Measurements from ENCODE around the gene ANKRD34A.
A peak's percentile ranks its signal among the peaks of the same experiment; 100 is the strongest.

ANKRD34A gene

DNA sequence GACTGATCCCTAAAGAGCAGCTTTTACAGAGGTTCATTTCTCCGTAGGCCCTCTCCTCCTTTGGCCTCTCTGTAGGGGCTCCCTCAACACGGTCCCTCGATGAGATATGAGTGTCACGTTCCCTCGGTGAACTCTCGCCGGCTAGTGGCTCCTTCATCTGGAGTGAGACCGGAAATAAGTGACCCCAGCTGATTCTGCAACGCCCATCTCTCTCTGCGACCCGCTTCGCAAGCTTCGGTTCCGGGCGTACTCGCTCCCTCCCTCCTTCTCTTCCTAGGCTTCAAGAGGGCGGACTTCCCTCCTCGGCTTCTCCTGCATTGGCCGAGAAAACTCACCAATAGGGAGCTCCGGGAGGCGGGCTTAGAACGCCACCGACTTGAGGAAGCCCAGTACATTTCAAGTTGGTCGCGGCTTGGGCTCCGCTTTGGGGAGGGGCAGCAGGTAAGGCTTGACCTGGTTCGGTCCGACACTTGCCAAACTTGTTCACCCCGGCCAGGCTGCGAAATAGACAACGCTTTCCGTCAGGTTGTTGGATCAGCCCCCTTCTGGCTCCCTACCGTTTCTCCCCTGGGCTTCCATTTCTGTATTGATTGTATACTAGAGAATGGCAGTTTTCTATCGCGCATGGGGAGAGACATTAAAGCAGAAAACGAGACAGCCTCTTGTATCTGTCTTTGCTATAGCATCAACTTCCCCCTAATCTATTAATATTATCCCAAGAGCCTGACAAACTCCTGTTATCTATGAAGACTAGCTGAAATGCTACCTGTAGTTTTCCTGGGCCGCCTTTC is at the start of gene ANKRD34A, which contains the start of gene POLR3GL:
TSS of gene ANKRD34A (minus strand) at position 248 of the 791 bp plus-strand sequence. CDS start 2,816 bp downstream, outside the sequence.
TSS of gene POLR3GL (plus strand) at position 363 of the 791 bp plus-strand sequence. CDS start 10,176 bp downstream, outside the sequence.
- DNase-seq (ENCODE audit: low read depth in 4 of 4, low spot score in 1 of 4): peak; percentile 57 to 90 (median 74)

DNA sequence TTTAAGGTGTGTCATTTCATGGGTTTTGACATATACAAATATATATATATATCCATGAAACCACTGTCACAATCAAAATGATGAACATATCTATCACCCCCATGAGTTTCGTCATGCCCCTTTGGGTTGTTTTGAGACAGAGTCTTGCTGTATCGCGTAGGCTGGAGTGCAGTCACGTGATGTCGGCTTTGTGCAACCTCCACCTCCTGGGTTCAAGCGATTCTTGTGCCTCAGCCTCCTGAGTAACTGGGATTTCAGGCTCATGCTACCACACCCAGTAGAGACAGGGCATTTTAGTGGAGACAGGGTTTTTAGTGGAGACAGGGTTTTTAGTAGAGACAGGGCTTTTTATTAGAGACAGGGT is 49.2 kb upstream of the ANKRD34A start:
- DNase-seq (ENCODE audit: low read depth in 4 of 4, low spot score in 1 of 4): no peak

DNA sequence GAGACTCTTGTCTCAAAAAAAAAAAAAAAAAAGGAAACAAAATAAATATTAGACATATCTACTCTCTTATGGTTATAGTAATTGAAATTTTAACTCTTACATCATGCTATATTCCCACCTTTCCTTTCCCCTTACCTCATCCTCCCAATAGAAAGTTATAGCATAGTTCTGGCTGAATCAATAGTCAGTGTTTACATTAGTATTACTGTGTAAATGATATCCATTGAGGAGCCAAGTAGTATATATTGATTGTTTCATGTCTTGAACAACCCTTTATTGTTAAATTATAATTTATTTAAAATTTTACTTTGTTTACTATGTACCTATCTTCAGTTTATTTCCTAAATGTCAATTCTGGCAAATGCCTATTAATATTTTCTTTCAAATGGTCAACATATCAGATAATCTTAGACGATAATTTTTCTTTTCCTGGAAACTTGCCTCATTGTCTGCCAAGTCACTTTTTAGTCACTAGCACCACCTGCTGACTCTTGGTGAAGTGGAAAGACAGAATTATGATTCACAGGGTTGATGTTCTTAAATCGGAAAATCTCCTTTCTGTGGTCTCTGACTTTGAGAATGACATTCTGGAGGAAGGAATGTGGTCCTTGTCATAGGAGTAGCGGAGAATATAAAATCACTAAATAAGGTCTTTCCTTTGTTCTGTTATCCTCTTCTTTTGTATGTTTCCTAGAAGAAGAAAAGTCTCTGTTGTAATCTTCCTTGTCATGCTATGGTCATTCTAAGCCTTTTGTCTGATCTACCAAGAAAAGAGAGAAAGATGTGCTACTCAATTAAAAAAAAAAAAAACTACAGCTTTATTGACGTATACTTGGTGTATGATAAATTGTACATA is 48.6 kb upstream of the ANKRD34A start:
- DNase-seq (ENCODE audit: low read depth in 4 of 4, low spot score in 1 of 4): no peak

DNA sequence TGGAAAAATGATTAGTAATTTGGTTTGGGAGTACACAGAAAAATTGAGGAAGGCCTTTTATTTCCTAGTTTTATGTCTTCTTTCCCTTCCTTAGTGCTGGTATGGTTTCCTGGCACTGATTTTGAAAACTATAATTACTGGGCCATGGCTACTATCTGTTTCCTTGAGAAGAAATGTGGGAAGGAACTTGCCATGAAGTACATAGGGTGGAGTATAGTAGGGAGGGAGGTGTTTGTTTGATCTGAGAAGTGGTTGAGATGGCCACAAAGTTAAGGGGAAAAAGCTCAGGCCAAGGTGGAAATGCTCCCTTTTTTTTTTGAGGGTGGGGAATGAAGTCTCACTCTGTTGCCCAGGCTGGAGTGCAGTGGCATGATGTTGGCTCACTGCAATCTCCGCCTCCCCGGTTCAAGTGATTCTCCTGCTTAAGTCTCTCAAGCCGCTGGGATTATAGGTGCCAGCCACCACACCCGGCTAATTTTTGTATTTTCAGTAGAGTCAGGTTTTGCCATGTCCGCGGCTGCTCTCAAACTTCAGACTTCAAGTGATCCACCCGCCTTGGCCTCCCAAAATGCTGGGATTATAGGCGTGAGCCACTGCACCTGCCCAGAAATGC is 45.9 kb upstream of the ANKRD34A start:
- DNase-seq (ENCODE audit: low read depth in 4 of 4, low spot score in 1 of 4): no peak

GRCh38 chr1:146007489-146008133 is 43.2 kb upstream of the ANKRD34A start:
- DNase-seq (ENCODE audit: low read depth in 4 of 4, low spot score in 1 of 4): no peak

GRCh38 chr1:146001709-146002108 is 37.3 kb upstream of the ANKRD34A start:
- DNase-seq (ENCODE audit: low read depth in 4 of 4, low spot score in 1 of 4): no peak

DNA sequence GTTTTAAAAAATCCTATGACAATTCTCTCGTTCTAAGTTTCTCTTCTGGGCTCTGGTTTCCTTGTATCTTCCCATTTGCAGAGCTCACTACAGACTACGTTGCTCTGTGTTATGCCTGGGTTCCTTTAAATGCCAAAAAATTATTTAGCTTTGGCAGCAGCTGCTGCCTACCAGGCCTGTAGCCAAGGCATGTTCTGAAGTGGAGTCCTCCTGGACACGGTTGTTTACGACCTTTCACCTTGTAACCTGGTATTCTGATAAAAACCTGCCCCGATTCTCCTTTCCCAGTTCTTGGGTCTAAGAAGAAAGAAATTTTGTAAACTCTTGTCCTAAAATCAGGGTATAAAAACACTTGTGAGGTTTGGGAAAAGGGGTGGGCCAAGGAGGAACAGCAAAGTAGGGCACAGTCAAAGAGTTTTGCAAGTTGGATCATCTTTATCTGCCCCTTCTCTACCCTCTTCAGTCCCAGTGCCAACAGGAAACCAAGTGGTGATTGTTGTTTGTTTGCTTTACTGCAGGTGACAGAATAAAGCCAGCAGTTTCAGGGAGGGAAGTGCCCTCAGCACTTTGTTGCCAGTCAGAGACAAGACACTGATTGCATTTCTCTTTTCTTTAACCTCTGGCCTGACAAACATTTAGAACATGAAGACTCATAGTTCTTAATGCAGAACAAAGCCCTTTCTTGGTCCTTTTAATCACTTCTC is 35.1 kb upstream of the ANKRD34A start:
- no peak for DNase-seq (ENCODE audit: low read depth in 4 of 4, low spot score in 1 of 4)

DNA sequence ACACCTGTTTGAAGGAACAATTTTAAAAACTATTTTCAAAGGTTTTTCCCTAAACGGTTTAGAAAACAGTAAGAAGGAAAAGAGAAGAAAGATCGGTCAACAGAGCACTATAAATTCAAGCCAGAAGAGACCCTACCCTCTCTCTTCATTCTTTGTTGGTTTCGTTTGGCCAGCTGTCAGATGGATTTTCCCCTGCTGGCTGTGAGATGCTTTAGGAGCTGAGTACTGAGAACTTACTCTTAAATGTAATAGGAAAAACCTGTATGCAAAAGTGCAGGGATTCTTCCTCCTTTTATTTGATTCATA is 33.3 kb upstream of the ANKRD34A start:
- no peak for DNase-seq (ENCODE audit: low read depth in 4 of 4, low spot score in 1 of 4)

DNA sequence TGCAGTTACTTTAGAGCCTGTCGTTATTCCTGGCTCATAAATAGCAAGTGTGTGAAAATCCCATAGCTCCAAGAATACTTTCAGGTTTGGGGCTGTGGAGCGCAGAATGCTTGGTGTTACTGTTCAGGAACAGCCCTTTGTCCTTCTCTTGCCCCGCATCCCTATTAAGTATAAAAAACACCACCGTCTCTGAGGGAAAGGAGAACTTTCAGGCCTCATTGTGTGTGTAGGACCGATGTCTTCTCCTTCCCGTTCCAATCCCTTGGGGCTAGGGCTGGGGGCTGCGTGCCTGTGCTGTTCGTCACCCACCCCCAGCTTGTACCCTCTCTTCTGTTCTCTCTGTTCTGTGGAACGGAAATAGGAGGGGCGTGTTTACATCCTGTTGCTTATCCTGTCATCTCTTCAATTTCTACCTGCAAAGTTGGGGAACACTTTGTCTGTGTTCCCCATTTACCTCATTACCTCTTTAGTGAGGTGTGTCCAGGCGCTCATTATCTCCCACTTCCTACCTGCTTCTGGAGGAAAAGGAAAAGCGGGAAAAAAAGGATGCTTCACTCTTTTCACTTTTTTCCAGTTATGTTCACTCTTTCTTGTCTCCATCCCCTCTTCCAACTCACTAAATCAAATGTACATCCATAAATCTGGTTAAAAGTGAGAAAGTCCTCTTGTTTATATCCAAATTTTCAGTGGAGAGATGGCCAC is 32.8 kb upstream of the ANKRD34A start:
- DNase-seq (ENCODE audit: low read depth in 4 of 4, low spot score in 1 of 4): no peak

DNA sequence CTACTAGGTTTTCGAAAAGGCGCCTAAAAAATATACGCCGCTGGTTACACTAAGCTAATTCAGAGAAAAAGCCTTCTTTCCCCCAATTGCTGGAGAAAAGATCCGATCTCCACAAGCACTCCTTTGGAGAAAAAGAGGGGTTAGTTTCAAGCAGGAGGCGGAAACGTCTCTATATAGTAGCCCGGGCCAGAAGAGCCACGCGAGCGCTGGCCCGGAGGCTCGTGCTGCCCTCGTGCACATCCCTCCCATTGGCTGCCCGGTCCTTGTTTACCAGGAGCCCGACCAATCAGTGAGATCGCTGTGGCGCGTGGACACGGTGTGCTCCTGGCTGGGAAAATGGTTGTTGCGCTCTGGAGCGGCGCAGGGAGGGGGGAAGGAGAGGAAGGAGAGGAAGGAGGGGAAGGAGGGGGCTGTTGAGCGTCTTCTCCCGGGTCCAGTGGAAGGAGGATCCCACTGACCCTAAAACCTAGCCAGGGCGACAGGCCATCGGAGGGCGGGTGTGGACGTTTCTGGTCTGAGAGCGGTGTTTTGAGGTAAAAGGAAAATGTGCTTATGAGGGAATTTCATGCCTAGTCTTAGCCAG is 32.1 kb upstream of the ANKRD34A start, which contains the start of gene TXNIP:
TSS of gene TXNIP (minus strand) at position 147 of the 583 bp plus-strand sequence. CDS start 313 bp downstream, outside the sequence.
- DNase-seq (ENCODE audit: low read depth in 4 of 4, low spot score in 1 of 4): peak; percentile 77 to 89 (median 86)

DNA sequence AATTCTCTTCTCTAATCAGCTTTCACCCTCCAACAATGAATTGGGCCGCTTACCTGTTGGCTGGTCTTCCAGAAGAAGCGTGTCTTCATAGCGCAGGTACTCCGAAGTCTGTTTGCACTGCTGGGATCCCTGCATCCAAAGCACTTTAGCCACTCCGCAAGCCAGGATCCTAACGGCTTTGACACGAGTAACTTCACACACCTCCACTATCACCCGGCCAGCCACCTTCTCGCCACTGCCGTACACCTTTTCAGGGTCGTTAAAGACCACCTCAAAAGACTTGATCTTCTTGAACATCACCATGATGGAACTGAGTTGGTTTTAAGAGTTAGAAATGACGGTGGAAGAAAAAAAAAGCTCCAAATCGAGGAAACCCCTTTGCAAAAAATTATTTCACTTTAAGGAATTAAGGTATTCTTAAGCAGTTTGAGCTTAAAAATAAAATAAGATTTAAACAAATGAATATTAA is 31.6 kb upstream of the ANKRD34A start:
- DNase-seq (ENCODE audit: low read depth in 4 of 4, low spot score in 1 of 4): no peak

- DNase-seq (ENCODE audit: low read depth in 4 of 4, low spot score in 1 of 4): no peak
Observed at GRCh38 chr1:145995148-145995881, 30.9 kb upstream of the ANKRD34A start.

- DNase-seq (ENCODE audit: low read depth in 4 of 4, low spot score in 1 of 4): no peak
Observed at GRCh38 chr1:145994391-145995120, 30.2 kb upstream of the ANKRD34A start.

DNA sequence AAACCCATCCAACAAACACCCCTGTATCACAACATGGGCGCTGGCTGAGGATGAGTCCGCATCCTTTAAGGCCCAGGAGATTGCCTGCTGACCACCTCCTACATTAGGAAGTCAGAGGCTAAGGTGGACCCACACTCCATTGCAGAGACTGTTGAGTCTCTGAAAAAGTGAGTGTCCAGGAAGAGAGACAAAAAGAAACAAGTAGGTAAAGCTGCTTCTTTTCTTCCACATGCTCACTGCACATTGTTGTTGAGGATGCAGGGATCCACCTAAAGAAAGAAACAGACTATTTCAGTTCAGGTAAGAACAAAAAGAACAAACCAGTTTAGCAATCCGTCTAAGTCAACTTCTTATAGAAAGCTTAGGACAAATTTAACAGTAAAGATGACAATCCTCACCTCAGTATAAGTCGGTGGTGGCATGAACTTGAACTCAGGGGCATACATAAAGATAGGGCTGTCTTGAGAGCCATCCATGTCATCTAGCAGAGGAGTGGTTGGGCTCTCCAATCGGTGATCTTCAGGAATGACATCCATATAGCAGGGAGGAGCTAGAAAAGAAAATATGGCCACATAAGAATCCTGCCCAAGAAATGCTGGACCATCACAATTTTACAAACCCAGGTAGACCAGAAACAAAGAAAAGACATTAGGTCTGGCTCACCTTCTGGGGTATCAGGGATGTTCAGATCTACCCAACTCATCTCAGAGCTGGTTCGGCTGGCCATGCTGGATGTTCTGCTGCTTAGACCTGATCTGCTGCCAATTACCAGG is 29.4 kb upstream of the ANKRD34A start:
- no peak for DNase-seq (ENCODE audit: low read depth in 4 of 4, low spot score in 1 of 4)

DNA sequence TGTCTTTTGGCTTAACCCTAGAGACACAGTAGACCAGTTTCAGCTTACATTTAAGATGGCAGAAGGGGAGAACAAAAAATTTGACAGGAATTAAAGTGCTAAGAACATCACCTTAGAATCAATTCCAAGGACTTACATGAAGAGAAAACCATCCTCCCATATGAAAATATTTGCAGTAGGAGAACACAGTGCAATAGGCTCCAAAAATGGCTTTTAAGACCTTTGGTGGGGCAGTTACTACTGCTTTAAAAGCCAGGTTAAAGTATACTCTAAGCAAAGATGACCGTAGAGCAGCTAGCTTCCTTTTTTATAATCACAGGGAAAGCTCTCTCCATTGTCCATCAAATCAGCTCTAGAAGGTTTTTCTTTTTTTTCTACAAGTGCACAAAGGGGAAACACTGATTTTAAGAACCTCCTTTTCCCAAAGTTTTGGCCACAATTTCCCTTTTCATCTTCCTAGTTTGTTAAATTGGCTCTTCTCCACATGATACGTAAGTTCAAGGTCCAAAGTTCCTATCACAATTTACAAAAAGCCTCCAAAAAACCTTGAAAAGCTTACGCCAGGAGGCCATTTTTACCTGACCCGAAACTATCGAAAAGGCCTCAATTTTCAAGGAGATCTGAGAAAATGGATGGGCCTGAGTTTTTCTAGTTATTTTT is 28.7 kb upstream of the ANKRD34A start:
- no peak for DNase-seq (ENCODE audit: low read depth in 4 of 4, low spot score in 1 of 4)

DNA sequence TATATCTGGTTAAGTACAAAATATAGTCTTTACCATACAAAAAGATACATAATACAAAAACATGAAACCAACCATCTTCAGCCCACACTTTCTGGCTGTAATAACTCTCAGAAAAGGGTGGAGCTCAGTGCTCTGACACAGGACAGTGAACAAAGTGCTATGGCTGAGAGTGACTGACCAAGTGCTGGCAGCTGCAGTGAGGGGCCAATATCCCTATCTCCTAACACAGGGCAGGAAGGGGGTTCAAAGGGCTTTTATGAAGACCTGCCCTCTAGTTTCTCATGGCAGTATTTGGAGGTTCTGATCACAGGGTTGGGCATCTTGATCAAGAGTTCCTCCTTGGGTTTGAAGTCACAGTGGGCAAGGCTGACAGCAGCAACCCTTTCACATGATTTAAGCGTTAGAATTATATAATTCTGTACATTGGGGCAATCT is 28.1 kb upstream of the ANKRD34A start:
- no peak for DNase-seq (ENCODE audit: low read depth in 4 of 4, low spot score in 1 of 4)

All from stimulated activated CD4-positive, alpha-beta T cell treated with anti-CD3 and anti-CD28 coated beads, Interleukin-1b, Interleukin-23, amount 100 ng/mL, for 24 hours (primary cell).